AG09309 (cell line): ENCODE data around the gene MACF1.
"Not testable (repeated sequence)": the region's sequence is repeated elsewhere in the genome, so short reads cannot be mapped to it uniquely, and the experiment has no call there.

Experiments
- DNase-seq: peaks from one replicate; pipeline ENCODE4 v3.0.0-alpha.2; 2010; ENCODE audit warnings: low read depth
- H3K4me3 ChIP-seq: 2 replicates; pipeline ENCODE4 v1.5.1; 2011; ENCODE audit warnings: mild to moderate bottlenecking, low read depth, low read length, moderate library complexity; ENCODE audit not compliant: control insufficient read depth
- TF ChIP-seq, protein P1 (sequence below): IDR thresholded peaks from 2 replicates; pipeline ENCODE4 v1.5.1; 2011; ENCODE audit warnings: mild to moderate bottlenecking, low read depth, low read length, inconsistent platforms; ENCODE audit not compliant: insufficient read depth, control insufficient read depth; ENCODE audit errors: missing control alignments

MACF1 gene

DNA sequence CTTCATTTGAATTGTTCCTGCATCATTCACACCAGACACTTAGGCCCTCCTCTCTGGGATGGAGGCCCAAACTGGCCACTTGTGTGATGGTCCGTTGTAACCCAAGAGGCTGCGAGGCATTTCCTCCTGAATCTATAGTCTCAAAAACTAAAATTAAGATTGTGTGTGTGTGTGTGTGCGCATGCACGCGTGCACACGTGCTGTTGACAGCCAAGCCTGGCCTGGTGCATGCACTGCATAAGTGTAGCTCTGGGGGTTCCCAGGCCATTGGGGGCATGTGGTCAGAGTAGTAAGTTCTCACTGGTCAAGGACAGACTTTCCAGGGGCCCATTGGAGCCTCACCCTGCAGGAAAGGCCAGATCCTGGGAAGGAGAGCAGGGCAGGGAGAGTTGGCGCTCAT lies 313.4 kb downstream of the MACF1 start:
- H3K4me3 ChIP-seq, DNase-seq: not testable (repeated sequence)

- not testable (repeated sequence) for DNase-seq, H3K4me3 ChIP-seq
Observed at GRCh38 chr1:39519376-39519775, 314.9 kb downstream of the MACF1 start.

DNA sequence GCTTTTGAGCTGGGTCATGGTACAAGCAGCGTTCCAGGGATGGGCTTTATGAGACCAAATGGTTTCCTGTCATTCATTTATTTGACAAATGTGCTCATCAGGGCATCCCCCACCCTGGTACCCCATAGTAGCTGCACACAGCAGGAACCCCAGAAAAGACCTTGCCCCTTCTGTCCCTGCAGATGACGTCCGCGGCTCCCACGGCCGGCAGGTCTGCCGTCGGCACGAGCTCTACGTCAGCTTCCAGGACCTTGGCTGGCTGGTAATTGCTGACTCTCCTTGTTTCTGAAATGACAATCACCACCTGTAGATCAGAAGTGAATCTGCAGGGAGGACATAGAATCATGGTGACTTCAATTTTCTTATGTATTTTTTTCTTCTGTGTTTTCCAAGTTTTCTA lies 317.7 kb downstream of the MACF1 start:
- not testable (repeated sequence) for H3K4me3 ChIP-seq, DNase-seq

DNA sequence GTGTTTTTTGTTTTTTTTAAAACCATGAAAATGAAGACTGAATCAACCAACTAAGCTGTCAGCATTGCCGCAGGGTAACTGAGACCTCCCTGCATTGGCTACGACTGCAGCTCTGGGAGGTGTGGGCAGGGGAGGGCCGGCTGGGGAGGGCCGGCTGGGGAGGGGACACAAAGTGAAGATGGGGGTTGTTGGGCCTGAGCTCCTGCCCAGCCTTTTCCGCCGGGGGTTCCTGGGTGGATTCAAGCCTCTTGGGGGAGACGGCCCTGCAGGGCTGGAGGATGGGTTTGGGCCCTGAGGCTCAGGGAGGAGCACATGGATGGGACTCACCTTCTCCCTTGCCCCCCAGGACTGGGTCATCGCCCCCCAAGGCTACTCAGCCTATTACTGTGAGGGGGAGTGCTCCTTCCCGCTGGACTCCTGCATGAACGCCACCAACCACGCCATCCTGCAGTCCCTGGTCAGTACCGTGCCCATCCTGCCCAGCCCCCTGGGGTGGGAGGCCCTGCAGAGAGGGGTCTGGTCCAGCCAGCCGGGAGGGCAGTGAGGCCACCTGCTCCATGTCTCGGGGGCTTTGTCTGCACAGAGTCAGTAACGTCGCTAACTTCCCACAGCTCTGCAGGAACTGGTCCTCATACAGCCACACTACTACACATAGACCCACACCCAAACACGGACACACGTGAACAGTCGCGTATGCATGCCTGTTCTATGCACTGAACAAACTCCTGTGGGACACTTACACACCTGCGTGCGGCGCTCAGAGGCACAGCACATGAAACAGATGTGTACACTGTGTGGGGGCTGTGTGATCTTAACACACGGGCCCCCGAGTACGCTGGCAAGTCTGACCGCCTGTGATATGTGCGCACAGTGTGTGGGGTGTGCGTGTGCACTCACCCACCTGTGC lies 318.4 kb downstream of the MACF1 start:
- TF ChIP-seq, protein P1, sequence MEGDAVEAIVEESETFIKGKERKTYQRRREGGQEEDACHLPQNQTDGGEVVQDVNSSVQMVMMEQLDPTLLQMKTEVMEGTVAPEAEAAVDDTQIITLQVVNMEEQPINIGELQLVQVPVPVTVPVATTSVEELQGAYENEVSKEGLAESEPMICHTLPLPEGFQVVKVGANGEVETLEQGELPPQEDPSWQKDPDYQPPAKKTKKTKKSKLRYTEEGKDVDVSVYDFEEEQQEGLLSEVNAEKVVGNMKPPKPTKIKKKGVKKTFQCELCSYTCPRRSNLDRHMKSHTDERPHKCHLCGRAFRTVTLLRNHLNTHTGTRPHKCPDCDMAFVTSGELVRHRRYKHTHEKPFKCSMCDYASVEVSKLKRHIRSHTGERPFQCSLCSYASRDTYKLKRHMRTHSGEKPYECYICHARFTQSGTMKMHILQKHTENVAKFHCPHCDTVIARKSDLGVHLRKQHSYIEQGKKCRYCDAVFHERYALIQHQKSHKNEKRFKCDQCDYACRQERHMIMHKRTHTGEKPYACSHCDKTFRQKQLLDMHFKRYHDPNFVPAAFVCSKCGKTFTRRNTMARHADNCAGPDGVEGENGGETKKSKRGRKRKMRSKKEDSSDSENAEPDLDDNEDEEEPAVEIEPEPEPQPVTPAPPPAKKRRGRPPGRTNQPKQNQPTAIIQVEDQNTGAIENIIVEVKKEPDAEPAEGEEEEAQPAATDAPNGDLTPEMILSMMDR = no peak
- no peak overlapping the region for H3K4me3 ChIP-seq
- no peak for DNase-seq

- no peak for DNase-seq
- TF ChIP-seq, protein P1 = no peak
- no peak overlapping the region for H3K4me3 ChIP-seq
Observed at GRCh38 chr1:39524171-39524570, 319.7 kb downstream of the MACF1 start.

DNA sequence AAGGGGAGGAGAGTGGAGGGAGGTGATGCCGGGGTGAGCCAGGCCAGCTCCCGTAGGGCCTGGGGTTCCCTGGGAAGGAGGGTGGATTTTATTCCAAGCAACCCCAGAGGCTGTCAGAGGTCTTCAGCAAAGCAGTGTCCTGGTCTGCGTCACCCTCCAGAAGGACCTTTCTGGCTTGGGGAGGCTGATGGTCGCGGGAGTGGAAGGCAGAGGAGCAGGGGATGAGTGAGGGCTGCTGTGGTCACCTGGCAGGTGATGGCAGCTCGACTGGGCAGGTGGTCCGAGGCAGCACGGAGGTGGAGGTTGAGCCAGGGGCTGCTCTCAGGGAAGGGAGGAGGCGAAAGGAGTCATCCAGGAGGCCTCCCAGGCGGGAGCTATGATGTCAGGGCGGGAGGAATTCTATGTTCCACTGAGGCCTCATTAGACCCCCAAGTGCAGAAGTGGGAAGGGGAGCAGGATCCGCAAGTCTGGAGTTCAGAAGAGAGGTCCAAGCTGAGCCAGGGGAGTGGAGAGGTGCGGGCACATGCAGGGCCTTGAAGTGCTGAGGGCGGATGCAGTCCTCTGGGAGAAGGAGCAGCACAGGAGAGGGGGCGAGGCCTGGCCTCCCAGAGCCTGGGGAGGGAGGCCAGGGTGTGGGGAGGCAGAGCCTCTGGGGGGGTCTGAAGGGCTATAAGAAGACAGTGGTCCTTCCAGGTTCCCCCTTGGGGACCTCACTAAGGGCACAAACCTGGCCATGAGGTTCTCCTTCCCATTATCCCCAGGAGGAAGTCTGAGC lies 320.3 kb downstream of the MACF1 start:
- H3K4me3 ChIP-seq = no peak overlapping the region
- DNase-seq = no peak

GRCh38 chr1:39525366-39526165 lies 321.1 kb downstream of the MACF1 start:
- H3K4me3 ChIP-seq = no peak overlapping the region
- TF ChIP-seq, protein P1 = no peak
- DNase-seq = no peak

More for the DNA sequence above, 320.3 kb downstream of the MACF1 start:
- TF ChIP-seq, protein P1 = no peak
